Measurements from ENCODE around the gene OSBPL7. TPM values are rescaled to one million over a fixed set of nuclear protein-coding genes. Genes with fewer than 3 reads are reported as not detected.

Gene OSBPL7
- total RNA-seq, 2 experiments from 2014 or later, result 30.3 to 47.8 TPM

DNA sequence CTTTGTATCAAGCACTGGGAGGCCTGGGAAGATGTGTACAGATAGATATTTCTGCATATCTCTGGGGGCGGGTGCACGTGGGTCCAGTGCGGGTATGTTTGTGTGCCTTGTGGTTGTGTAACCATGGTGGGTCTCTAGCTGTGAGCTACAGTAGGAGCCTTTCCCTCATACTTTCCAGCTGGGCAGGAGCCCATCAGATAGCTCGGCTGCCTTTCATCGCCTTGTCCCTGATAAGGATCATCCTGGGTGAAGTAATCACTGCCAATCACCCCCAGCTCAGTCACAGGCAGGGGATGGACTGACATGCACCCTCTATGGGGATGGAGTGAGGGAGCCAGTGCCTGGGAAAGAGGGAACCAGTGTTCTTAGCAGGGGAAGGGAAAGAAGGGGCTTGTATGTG lies 22.6 kb upstream of the OSBPL7 start:
- Mint-ChIP-seq H3K27me3 (peaks cover 51% of the 10 kb centered on the region), H3K4me1 (peaks cover 32% of the 10 kb centered on the region), H3K36me3 (no peaks in the 10 kb centered on the region), H3K9me3 (ENCODE audit: low read depth) (no peaks in the 10 kb centered on the region), H3K4me3 (no peak overlapping the region), H3K27ac (no peak overlapping the region)
- DNase-seq (no peak), ATAC-seq (no peak)
- CTCF ChIA-PET, result interaction anchor here (0.9 to 14.0 kb wide), 7 partner anchors 12 to 173 kb away, joined by 4 to 365 read pairs (median 34); partner anchors contain the start of genes CDK5RAP3, LRRC46, MRPL10 and SP2

DNA sequence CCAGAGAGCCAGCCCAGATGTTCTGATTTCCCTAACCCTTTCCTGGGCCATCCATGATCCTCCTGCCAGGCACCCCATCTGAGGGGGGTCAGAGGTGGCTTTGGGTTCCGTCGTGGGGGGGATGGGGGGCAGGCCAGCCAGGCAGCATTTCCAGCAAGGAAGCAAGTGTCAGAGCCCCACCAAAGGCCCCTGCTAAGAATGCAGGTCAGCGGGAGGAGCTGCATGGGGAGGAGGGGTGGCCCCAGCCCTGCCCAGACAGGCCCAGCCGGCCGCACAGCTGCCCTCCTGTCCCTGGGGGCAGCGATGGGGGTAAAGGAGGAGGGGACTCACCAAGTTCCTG lies 21.8 kb upstream of the OSBPL7 start:
- DNase-seq (no peak), ATAC-seq (no peak)
- Mint-ChIP-seq H3K36me3 (no peaks in the 10 kb centered on the region), H3K27me3 (peaks cover 42% of the 10 kb centered on the region), H3K9me3 (ENCODE audit: low read depth) (no peaks in the 10 kb centered on the region), H3K4me1 (peaks cover 33% of the 10 kb centered on the region), H3K4me3 (no peak overlapping the region), H3K27ac (peak overlapping the region; percentile 66)
- CTCF ChIA-PET, result interaction anchor here (0.7 to 14.0 kb wide), 16 partner anchors 8 to 534 kb away, joined by 3 to 365 read pairs (median 7); partner anchors contain the start of genes CDK5RAP3, LRRC46, MRPL10 and OSBPL7

DNA sequence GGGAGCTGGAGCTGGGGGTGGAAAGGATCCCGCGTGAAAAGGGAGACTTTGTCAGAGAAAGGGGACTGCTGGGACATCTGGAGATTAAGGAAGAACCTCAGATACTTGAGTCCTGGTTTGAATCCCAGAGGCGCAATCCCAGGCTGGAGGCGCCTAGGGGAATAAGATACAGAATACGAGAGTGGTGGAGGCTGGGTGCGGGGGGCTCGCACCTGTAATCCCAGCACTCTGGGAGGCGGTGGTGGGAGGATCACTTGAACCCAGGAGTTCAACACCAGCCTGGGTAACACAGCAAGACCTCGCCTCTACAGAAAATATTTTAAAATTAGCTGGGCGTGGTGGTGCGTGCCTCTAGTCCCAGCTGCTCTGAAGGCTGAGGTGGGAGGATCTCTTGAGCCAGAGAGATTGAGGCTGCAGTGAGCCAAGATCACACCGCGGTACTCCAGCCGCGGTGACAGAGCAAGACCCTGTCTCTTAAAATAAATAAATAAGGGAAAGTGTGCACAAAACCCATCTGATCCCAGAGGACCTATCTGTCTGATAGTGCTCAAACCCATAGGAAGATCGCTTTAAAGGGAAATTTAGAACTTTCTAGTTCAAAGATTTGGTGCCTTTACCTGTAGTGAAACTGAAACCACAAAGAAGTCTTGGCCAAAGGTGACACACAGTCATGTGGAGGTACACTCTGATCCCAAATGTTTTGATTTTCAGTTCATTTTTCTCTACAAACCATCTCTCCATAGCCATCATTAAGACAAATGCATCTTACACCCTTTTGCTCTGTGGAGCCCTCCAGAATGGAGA lies 20.1 kb upstream of the OSBPL7 start:
- DNase-seq, result no peak
- H3K36me3 Mint-ChIP-seq, result no peaks in the 10 kb centered on the region
- H3K9me3 Mint-ChIP-seq (ENCODE audit: low read depth), result no peaks in the 10 kb centered on the region
- H3K4me3 Mint-ChIP-seq, result peak overlapping the region; percentile 96
- H3K27ac Mint-ChIP-seq, result peak overlapping the region; percentile 89
- CTCF ChIA-PET, result interaction anchor here (0.7 to 14.0 kb wide), 31 partner anchors 8 to 289 kb away, joined by 3 to 365 read pairs (median 4); partner anchors contain the start of genes CDK5RAP3, LRRC46, MRPL10 and OSBPL7
- peaks cover 27% of the 10 kb centered on the region for H3K27me3 Mint-ChIP-seq
- peaks cover 31% of the 10 kb centered on the region for H3K4me1 Mint-ChIP-seq
- no peak for ATAC-seq

DNA sequence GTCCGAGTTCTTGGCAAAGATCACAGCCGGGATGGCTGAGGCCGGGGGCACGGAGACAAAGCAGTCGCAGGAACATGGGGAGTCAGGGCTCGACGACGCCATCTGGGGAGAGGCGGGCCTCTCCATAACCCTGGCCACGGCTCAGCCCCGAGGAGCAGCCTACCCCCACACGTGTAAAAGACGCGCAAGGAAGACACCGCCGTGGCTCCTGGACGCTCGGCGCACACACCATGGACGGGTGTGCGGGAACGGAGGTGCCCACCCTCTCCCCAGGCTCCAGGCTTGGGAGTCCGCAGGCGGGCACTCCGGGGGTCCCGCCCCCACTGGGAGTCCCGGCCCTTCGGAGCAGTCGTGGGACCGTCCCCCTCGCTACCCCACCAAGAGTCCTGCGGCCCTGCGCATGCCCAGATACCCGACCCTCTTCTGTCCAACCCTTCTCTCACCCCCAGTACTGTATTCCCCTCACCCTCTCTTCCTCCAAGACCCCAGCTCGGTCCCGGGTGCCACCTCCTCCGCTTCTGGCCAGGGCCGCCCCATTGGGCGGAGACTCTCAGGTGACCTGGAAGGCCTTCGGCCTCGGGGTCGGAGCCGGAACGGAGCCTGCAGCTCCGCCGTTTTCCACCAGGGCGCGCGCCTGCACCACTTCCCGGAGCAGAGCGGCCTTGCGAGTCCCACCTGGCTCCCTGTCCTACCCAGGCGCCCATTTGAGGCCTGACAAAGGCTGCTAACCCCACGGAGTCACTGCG lies 19.3 kb upstream of the OSBPL7 start, which contains the start of gene SCRN2:
SCRN2 (minus strand) TSS at position 532 of the 746 bp plus-strand sequence; CDS start at position 102, 430 bp downstream.
- peaks cover 20% of the 10 kb centered on the region for H3K27me3 Mint-ChIP-seq
- DNase-seq, result peak; percentile 93
- CTCF ChIA-PET, result interaction anchor here (0.6 to 14.0 kb wide), 31 partner anchors 9 to 290 kb away, joined by 3 to 365 read pairs (median 4); partner anchors contain the start of genes CDK5RAP3, LRRC46, MRPL10 and OSBPL7

DNA sequence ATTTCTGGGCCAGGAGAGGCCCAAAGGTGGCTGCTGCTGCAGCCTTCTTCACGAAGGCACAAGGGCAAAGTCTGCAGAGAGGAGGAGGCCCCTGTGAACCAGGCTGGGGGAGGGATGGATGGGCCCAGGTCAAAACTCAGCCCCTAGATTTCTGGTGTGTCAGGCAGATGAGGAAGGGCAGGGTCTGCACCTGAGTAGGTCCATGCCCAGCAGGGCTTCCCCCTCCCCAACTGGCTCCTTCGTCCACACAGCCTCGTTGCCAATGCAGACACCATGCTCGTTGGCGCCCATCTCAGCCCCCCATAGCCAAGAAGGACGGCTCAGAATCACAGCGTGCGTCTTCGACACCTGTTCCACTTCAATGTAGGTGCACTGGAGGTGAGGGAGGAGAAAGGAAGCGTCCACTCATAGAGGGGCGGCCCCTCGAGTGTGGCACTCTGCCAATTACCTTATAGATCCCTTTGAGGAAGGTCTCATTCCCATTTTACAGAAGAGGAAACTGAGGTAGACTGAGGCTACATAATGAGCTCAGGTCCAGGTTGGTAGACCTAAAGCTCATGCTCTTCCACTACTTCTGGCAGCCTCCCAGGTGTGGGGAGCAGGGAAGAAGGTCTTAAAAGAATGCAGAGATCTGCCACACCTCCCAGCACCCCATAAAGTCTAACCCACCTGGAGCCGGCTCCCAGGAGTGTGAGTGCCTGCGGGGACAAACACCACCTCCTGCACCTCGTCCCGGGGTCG lies 18.6 kb upstream of the OSBPL7 start:
- Mint-ChIP-seq H3K27ac (peak overlapping the region; percentile 45), H3K4me1 (peaks cover 41% of the 10 kb centered on the region), H3K4me3 (peak overlapping the region; percentile 96), H3K27me3 (peaks cover 12% of the 10 kb centered on the region), H3K36me3 (no peaks in the 10 kb centered on the region), H3K9me3 (ENCODE audit: low read depth) (no peaks in the 10 kb centered on the region)
- CTCF ChIA-PET, result interaction anchor here (0.6 to 14.0 kb wide), 18 partner anchors 10 to 291 kb away, joined by 3 to 365 read pairs (median 10); partner anchors contain the start of genes CDK5RAP3, LRRC46, MRPL10 and OSBPL7
- no peak for DNase-seq
- no peak for ATAC-seq

More for the DNA sequence above, 19.3 kb upstream of the OSBPL7 start, which contains the start of gene SCRN2:
- peak within 1 kb of the TSS; percentile 89 for H3K27ac Mint-ChIP-seq
- peak; percentile 94 for ATAC-seq
- peaks cover 34% of the 10 kb centered on the region for H3K4me1 Mint-ChIP-seq
- H3K9me3 Mint-ChIP-seq (ENCODE audit: low read depth), result no peaks in the 10 kb centered on the region
- no peaks in the 10 kb centered on the region for H3K36me3 Mint-ChIP-seq
- H3K4me3 Mint-ChIP-seq, result peak within 1 kb of the TSS; percentile 96

GRCh38 chr17:47839071-47839470 lies 17.5 kb upstream of the OSBPL7 start:
- H3K4me1 Mint-ChIP-seq, result peaks cover 50% of the 10 kb centered on the region
- ATAC-seq (no peak), DNase-seq (no peak)
- H3K36me3 Mint-ChIP-seq, result no peaks in the 10 kb centered on the region
- peaks cover 1% of the 10 kb centered on the region for H3K27me3 Mint-ChIP-seq
- CTCF ChIA-PET, result interaction anchor here (5.7 to 14.0 kb wide), 2 partner anchors 9 to 53 kb away, joined by 58 to 365 read pairs; partner anchors contain the start of genes LRRC46, MRPL10 and SP2
- H3K9me3 Mint-ChIP-seq (ENCODE audit: low read depth), result no peaks in the 10 kb centered on the region
- no peak overlapping the region for H3K27ac Mint-ChIP-seq
- H3K4me3 Mint-ChIP-seq, result no peak overlapping the region

- ATAC-seq (no peak), DNase-seq (no peak)
- H3K36me3 Mint-ChIP-seq, result no peaks in the 10 kb centered on the region
- CTCF ChIA-PET, result interaction anchor here (1.9 to 3.4 kb wide), 2 partner anchors 52 to 111 kb away, joined by 4 to 20 read pairs; no protein-coding TSS in a partner anchor
- no peak overlapping the region for H3K27ac Mint-ChIP-seq
- H3K4me3 Mint-ChIP-seq, result no peak overlapping the region
- no peaks in the 10 kb centered on the region for H3K27me3 Mint-ChIP-seq
- H3K9me3 Mint-ChIP-seq (ENCODE audit: low read depth), result no peaks in the 10 kb centered on the region
- peaks cover 50% of the 10 kb centered on the region for H3K4me1 Mint-ChIP-seq
These were observed 17.0 kb upstream of the OSBPL7 start for GRCh38 chr17:47838636-47839035.

DNA sequence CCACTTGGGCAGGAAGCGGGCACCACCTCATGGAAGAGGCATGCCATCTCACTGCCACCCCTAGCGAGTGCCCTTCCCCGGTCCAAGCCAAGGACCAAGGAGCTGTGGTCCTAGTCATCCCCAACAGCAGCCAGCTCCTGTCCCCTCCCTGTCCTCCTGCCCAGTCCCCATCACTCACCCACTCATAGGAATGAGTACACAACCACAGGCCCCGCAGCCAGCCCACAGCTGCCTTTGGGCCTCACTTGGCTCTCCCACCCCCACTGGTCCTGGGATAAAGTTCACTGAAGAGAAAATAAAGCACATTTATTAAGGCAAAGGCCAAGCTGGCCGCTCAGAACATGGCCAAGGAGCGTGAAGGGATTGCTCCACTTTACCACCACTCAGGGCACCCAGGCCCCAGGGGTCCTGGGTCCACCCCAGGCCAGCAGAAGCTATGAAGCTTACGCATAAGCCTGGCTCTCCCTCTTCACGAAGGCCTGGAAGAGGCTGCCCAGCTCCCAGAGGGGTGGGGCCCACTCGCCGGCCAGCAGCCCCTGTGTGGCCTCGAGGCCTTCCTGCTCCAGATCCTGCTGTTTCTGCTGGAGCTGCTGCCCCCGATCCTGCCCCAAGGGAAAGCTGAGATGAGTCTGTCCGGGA lies 15.9 kb upstream of the OSBPL7 start:
- CTCF ChIA-PET, result interaction anchor here (0.7 to 3.4 kb wide), 5 partner anchors 9 to 112 kb away, joined by 3 to 20 read pairs (median 4); partner anchors contain the start of gene OSBPL7
- Mint-ChIP-seq H3K27ac (no peak overlapping the region), H3K4me1 (peaks cover 51% of the 10 kb centered on the region), H3K27me3 (no peaks in the 10 kb centered on the region), H3K4me3 (no peak overlapping the region), H3K36me3 (no peaks in the 10 kb centered on the region), H3K9me3 (ENCODE audit: low read depth) (no peaks in the 10 kb centered on the region)
- DNase-seq (no peak), ATAC-seq (no peak)

GRCh38 chr17:47836601-47837000 lies 15.0 kb upstream of the OSBPL7 start:
- ATAC-seq, result no peak
- peaks cover 50% of the 10 kb centered on the region for H3K4me1 Mint-ChIP-seq

GRCh38 chr17:47834756-47835155 lies 13.2 kb upstream of the OSBPL7 start:
- Mint-ChIP-seq H3K4me1 (peaks cover 47% of the 10 kb centered on the region), H3K4me3 (no peak overlapping the region), H3K27me3 (no peaks in the 10 kb centered on the region), H3K36me3 (peaks cover 6% of the 10 kb centered on the region), H3K27ac (peak overlapping the region; percentile 17), H3K9me3 (ENCODE audit: low read depth) (no peaks in the 10 kb centered on the region)
- DNase-seq (no peak), ATAC-seq (no peak)
- CTCF ChIA-PET, result interaction anchor here (0.8 to 1.3 kb wide), 4 partner anchors 8 to 184 kb away, joined by 3 read pairs; partner anchors contain the start of gene SP6

More at GRCh38 chr17:47836601-47837000, 15.0 kb upstream of the OSBPL7 start:
- Mint-ChIP-seq H3K36me3 (no peaks in the 10 kb centered on the region), H3K27ac (no peak overlapping the region), H3K9me3 (ENCODE audit: low read depth) (no peaks in the 10 kb centered on the region), H3K27me3 (no peaks in the 10 kb centered on the region), H3K4me3 (no peak overlapping the region)
- CTCF ChIA-PET, result interaction anchor here (1.5 to 3.4 kb wide), 3 partner anchors 15 to 113 kb away, joined by 4 to 20 read pairs (median 5); partner anchors contain the start of gene OSBPL7
- no peak for DNase-seq

DNA sequence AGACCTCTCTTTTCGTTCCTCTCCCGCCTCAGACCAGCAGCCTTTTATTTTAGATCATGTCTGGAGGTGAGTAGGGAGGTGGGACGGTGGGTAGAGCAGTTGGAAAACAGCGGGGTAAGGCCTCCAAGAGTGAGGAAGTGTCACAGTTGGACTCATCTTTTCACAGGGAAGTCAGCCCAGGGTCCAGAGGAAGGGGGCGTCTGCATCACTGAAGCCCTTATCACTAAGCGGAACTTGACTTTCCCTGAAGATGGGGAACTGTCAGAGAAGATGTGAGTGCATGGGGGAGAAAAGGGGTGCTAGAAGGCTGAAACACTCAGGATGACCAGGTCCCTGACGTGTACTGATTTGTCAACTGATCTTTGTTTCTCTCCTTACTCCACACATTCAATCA lies 10.3 kb upstream of the OSBPL7 start:
- peaks cover 58% of the 10 kb centered on the region for H3K4me1 Mint-ChIP-seq

More for the DNA sequence above, 10.3 kb upstream of the OSBPL7 start:
- DNase-seq (no peak), ATAC-seq (no peak)
- peak overlapping the region; percentile 97 for H3K4me3 Mint-ChIP-seq
- peaks cover 21% of the 10 kb centered on the region for H3K36me3 Mint-ChIP-seq
- CTCF ChIA-PET, result interaction anchor here (1.0 to 5.8 kb wide), 10 partner anchors 10 to 195 kb away, joined by 3 to 58 read pairs (median 4); partner anchors contain the start of genes CDK5RAP3, OSBPL7, SCRN2 and TBX21
- H3K9me3 Mint-ChIP-seq (ENCODE audit: low read depth), result no peaks in the 10 kb centered on the region
- peak overlapping the region; percentile 97 for H3K27ac Mint-ChIP-seq
- H3K27me3 Mint-ChIP-seq, result no peaks in the 10 kb centered on the region

Data from activated CD8-positive, alpha-beta memory T cell treated with anti-CD3 and anti-CD28 coated beads, Interleukin-2, amount 10 ng/mL, durations not matched to agents 7 days and 5 days (primary cell).